Natural killer cell treated with Interleukin-12 subunit alpha and Interleukin-12 subunit beta and Interleukin-15 and Interleukin-18, amount 100 ng/mL, for 72 hours (primary cell): ENCODE results near the gene ABCC3. TPM values are rescaled to one million over a fixed set of nuclear protein-coding genes. Genes with fewer than 3 reads are reported as not detected.

Source experiments
- ATAC-seq, 2 donors: fragments of 150-1000 bp; cut with Tn5 transposase in 1 of 2; sonication (Bioruptor Pico), chemical (Tn5 transposase) in 1 of 2; 2 replicates each; pipeline ENCODE4 v1.10.0; 2021
- DNase-seq: peaks from one replicate; pipeline ENCODE4 v3.0.0; 2022; ENCODE audit warnings: low spot score
- H3K27ac Mint-ChIP-seq, 2 donors: 1 replicate in 1 of 2; 2 replicates in 1 of 2; pipeline ENCODE4 v1.8.0; 2022; ENCODE audit warnings: mixed read lengths in 2 of 2, mild to moderate bottlenecking in 1 of 2, moderate library complexity in 1 of 2
- H3K27me3 Mint-ChIP-seq, 2 donors: 1 replicate in 1 of 2; 2 replicates in 1 of 2; pipeline ENCODE4 v1.8.0; 2022; ENCODE audit warnings: mixed read lengths in 2 of 2
- H3K36me3 Mint-ChIP-seq: one replicate; pipeline ENCODE4 v1.8.0; 2022; ENCODE audit warnings: mixed read lengths
- H3K4me1 Mint-ChIP-seq, 2 donors: 1 replicate in 1 of 2; 2 replicates in 1 of 2; pipeline ENCODE4 v1.8.0; 2022; ENCODE audit warnings: low read depth in 2 of 2, mixed read lengths in 2 of 2, mild to moderate bottlenecking in 1 of 2
- H3K4me3 Mint-ChIP-seq: one replicate; pipeline ENCODE4 v1.8.0; 2022; ENCODE audit warnings: mixed read lengths
- H3K9me3 Mint-ChIP-seq: 2 replicates; pipeline ENCODE4 v1.8.0; 2022; ENCODE audit warnings: mixed read lengths
- total RNA-seq, 2 donors: library from RNA; stranded (reverse); gene quantifications; one replicate each; pipeline ENCODE4 v1.2.3, GENCODE V29; 2022

The ABCC3 gene
- total RNA-seq, 2 donors from 2014 or later = not detected

GRCh38 chr17:50657054-50657453 lies 22.4 kb downstream of the ABCC3 start:
- no peak overlapping the region for H3K4me3 Mint-ChIP-seq
- peaks cover 5 to 10% of the 10 kb centered on the region in 2 donors for H3K4me1 Mint-ChIP-seq
- ATAC-seq = no peak
- DNase-seq = no peak
- no peak overlapping the region for H3K27ac Mint-ChIP-seq
- no peaks in the 10 kb centered on the region for H3K9me3 Mint-ChIP-seq
- no peaks in the 10 kb centered on the region for H3K36me3 Mint-ChIP-seq
- H3K27me3 Mint-ChIP-seq = peaks cover 6 to 7% of the 10 kb centered on the region in 2 donors

GRCh38 chr17:50657627-50658026 lies 22.9 kb downstream of the ABCC3 start:
- Mint-ChIP-seq H3K27ac (no peak overlapping the region), H3K27me3 (peaks cover 6 to 7% of the 10 kb centered on the region in 2 donors)
- ATAC-seq = peak in 1 of 2 donors; percentile 4

GRCh38 chr17:50658616-50659015 lies 23.9 kb downstream of the ABCC3 start:
- ATAC-seq (no peak), DNase-seq (no peak)
- no peaks in the 10 kb centered on the region for H3K36me3 Mint-ChIP-seq
- H3K27ac Mint-ChIP-seq = no peak overlapping the region
- peaks cover 5 to 11% of the 10 kb centered on the region in 2 donors for H3K4me1 Mint-ChIP-seq
- no peaks in the 10 kb centered on the region for H3K9me3 Mint-ChIP-seq
- no peak overlapping the region for H3K4me3 Mint-ChIP-seq
- peaks cover 6 to 7% of the 10 kb centered on the region in 2 donors for H3K27me3 Mint-ChIP-seq

More at GRCh38 chr17:50657627-50658026, 22.9 kb downstream of the ABCC3 start:
- Mint-ChIP-seq H3K9me3 (no peaks in the 10 kb centered on the region), H3K36me3 (no peaks in the 10 kb centered on the region), H3K4me1 (peaks cover 5 to 11% of the 10 kb centered on the region in 2 donors), H3K4me3 (no peak overlapping the region)
- no peak for DNase-seq

GRCh38 chr17:50659179-50659578 lies 24.5 kb downstream of the ABCC3 start:
- no peak for ATAC-seq
- H3K4me1 Mint-ChIP-seq = peaks cover 5 to 11% of the 10 kb centered on the region in 2 donors

GRCh38 chr17:50660042-50660886 lies 25.6 kb downstream of the ABCC3 start:
- no peaks in the 10 kb centered on the region for H3K36me3 Mint-ChIP-seq
- H3K4me3 Mint-ChIP-seq = no peak overlapping the region
- peak overlapping the region in 1 of 2 donors; percentile 69 for H3K27ac Mint-ChIP-seq
- H3K4me1 Mint-ChIP-seq = peaks cover 5 to 11% of the 10 kb centered on the region in 2 donors
- ATAC-seq (no peak), DNase-seq (no peak)
- no peaks in the 10 kb centered on the region for H3K9me3 Mint-ChIP-seq
- peaks cover 6 to 7% of the 10 kb centered on the region in 2 donors for H3K27me3 Mint-ChIP-seq

More at GRCh38 chr17:50659179-50659578, 24.5 kb downstream of the ABCC3 start:
- Mint-ChIP-seq H3K27ac (no peak overlapping the region), H3K4me3 (no peak overlapping the region), H3K9me3 (no peaks in the 10 kb centered on the region), H3K27me3 (peaks cover 6 to 7% of the 10 kb centered on the region in 2 donors), H3K36me3 (no peaks in the 10 kb centered on the region)
- DNase-seq = no peak

- H3K4me3 Mint-ChIP-seq = no peak overlapping the region
- no peak for DNase-seq
- H3K27ac Mint-ChIP-seq = peak overlapping the region; percentile 44 to 69
- no peaks in the 10 kb centered on the region for H3K9me3 Mint-ChIP-seq
- ATAC-seq = no peak
- H3K36me3 Mint-ChIP-seq = no peaks in the 10 kb centered on the region
- peaks cover 6 to 7% of the 10 kb centered on the region in 2 donors for H3K27me3 Mint-ChIP-seq
- H3K4me1 Mint-ChIP-seq = peaks cover 5 to 11% of the 10 kb centered on the region in 2 donors
Observed at GRCh38 chr17:50660887-50661345, 26.2 kb downstream of the ABCC3 start.

- no peak overlapping the region for H3K4me3 Mint-ChIP-seq
- H3K27ac Mint-ChIP-seq = peak overlapping the region; percentile 44 to 69
- H3K36me3 Mint-ChIP-seq = no peaks in the 10 kb centered on the region
- H3K4me1 Mint-ChIP-seq = peaks cover 5 to 11% of the 10 kb centered on the region in 2 donors
- H3K9me3 Mint-ChIP-seq = no peaks in the 10 kb centered on the region
- no peak for ATAC-seq
- DNase-seq = no peak
- peaks cover 6 to 7% of the 10 kb centered on the region in 2 donors for H3K27me3 Mint-ChIP-seq
Observed at GRCh38 chr17:50661348-50661747, 26.7 kb downstream of the ABCC3 start.

- peak in 1 of 2 donors; percentile 23 for ATAC-seq
- Mint-ChIP-seq H3K9me3 (no peaks in the 10 kb centered on the region), H3K27ac (peak overlapping the region; percentile 44 to 69), H3K4me3 (no peak overlapping the region), H3K36me3 (no peaks in the 10 kb centered on the region), H3K4me1 (peaks cover 5 to 11% of the 10 kb centered on the region in 2 donors), H3K27me3 (peaks cover 6 to 7% of the 10 kb centered on the region in 2 donors)
- no peak for DNase-seq
Observed at GRCh38 chr17:50661795-50662391, 27.2 kb downstream of the ABCC3 start.

GRCh38 chr17:50662632-50663225 lies 28.0 kb downstream of the ABCC3 start:
- no peak for ATAC-seq
- H3K27ac Mint-ChIP-seq = no peak overlapping the region
- H3K9me3 Mint-ChIP-seq = no peaks in the 10 kb centered on the region
- H3K4me1 Mint-ChIP-seq = peaks cover 5 to 11% of the 10 kb centered on the region in 2 donors
- H3K27me3 Mint-ChIP-seq = peaks cover 6 to 7% of the 10 kb centered on the region in 2 donors
- no peaks in the 10 kb centered on the region for H3K36me3 Mint-ChIP-seq
- DNase-seq = no peak
- H3K4me3 Mint-ChIP-seq = no peak overlapping the region

- Mint-ChIP-seq H3K27me3 (peaks cover 7 to 8% of the 10 kb centered on the region in 2 donors), H3K4me1 (peaks cover 5 to 11% of the 10 kb centered on the region in 2 donors), H3K27ac (no peak overlapping the region), H3K36me3 (no peaks in the 10 kb centered on the region), H3K4me3 (no peak overlapping the region), H3K9me3 (no peaks in the 10 kb centered on the region)
- DNase-seq (no peak), ATAC-seq (no peak)
Observed at GRCh38 chr17:50663812-50664374, 29.2 kb downstream of the ABCC3 start.

GRCh38 chr17:50664788-50665458 lies 30.2 kb downstream of the ABCC3 start:
- Mint-ChIP-seq H3K4me3 (no peak overlapping the region), H3K27ac (no peak overlapping the region)

GRCh38 chr17:50665838-50666237 lies 31.2 kb downstream of the ABCC3 start:
- Mint-ChIP-seq H3K4me1 (peaks cover 5 to 11% of the 10 kb centered on the region in 2 donors), H3K27ac (no peak overlapping the region), H3K36me3 (no peaks in the 10 kb centered on the region), H3K27me3 (peaks cover 7% of the 10 kb centered on the region in 2 donors), H3K9me3 (no peaks in the 10 kb centered on the region), H3K4me3 (no peak overlapping the region)
- ATAC-seq (no peak), DNase-seq (no peak)

More at GRCh38 chr17:50664788-50665458, 30.2 kb downstream of the ABCC3 start:
- Mint-ChIP-seq H3K9me3 (no peaks in the 10 kb centered on the region), H3K27me3 (peaks cover 7 to 8% of the 10 kb centered on the region in 2 donors), H3K36me3 (no peaks in the 10 kb centered on the region), H3K4me1 (peaks cover 5 to 11% of the 10 kb centered on the region in 2 donors)
- ATAC-seq (no peak), DNase-seq (no peak)

- H3K4me3 Mint-ChIP-seq = no peak overlapping the region
- ATAC-seq (no peak), DNase-seq (no peak)
- H3K36me3 Mint-ChIP-seq = no peaks in the 10 kb centered on the region
- H3K9me3 Mint-ChIP-seq = no peaks in the 10 kb centered on the region
- H3K27ac Mint-ChIP-seq = no peak overlapping the region
- peaks cover 5 to 8% of the 10 kb centered on the region in 2 donors for H3K4me1 Mint-ChIP-seq
- peaks cover 3 to 7% of the 10 kb centered on the region in 2 donors for H3K27me3 Mint-ChIP-seq
Observed at GRCh38 chr17:50666316-50666715, 31.6 kb downstream of the ABCC3 start.
